ENCODE results near the gene CCDC12.

Gene CCDC12

DNA sequence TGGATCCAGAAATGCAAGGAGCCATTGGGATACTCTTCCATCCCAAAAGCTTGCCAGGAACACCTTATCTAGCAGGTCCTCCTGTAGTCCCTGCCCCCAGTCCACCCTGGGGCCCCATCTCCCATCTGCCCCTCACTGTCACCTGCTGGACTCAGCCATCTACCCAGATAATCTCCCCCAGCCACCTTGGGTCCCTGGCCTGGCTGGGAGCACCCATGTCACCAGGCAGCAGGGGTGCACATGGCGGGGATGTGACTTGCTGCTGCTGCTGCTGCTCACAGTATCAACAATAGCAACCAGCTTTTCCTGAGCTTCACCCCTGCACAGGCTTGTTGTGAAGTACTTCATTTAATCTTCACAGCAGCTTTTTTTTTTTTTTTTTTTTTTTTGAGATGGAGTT lies 86.4 kb downstream of the CCDC12 start:
- DNase-seq (ENCODE audit: low spot score): no peak

DNA sequence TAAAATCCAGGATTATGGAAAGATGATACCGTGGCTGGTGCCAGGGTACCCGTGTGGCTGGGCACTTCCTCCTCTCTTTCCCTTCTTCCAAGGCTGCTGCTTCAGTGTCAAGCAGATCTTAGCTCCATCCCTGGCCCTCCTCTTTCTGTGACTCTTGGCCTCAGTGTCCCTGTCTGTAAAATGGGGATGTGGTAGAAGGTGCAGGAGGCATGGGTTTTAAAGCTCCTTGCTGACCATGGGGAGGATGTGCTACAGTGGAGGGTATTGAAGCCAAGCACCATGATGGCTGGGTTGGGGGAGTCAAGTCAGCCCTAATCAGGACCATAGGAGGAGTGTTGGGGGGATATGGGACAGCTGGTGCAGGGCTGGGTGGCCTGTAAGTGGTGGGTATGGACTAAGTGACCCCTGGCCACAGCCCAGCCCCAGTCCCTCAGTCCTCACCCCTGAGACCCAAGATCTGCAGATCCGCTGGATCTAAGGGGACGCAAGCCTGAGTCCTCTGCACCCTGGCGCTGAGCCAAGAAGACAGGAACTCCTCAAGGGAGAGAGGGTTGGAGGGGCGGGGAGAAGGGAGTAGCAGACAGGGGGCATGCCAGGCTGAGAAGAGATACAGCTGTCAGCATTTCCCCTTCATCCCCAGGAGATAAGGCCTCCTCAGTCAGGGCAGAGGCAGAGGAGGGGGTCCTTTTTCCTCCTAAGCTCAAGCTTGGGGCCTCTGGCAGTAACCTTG lies 87.0 kb downstream of the CCDC12 start:
- no peak for DNase-seq (ENCODE audit: low spot score)

DNA sequence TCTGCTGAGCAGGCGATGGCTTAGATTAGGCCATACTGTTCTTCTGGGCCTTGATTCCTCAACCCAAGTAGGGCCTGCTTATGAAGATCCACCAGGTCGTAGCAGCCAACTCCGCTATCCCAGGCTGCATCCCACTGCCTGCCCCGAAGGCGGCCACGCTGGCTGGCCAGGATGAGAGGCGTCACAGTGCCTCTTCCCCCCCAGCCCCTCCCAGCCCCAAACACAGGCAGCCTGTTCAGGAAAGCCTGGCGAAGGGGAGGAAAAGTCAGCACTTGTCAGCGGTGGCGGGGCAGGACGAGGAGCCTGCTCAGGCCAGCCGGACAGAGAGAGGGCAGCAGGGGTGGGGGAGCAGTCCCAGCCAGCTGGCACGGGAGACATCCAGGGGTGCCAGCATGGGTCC lies 87.8 kb downstream of the CCDC12 start:
- DNase-seq (ENCODE audit: low spot score): no peak

DNA sequence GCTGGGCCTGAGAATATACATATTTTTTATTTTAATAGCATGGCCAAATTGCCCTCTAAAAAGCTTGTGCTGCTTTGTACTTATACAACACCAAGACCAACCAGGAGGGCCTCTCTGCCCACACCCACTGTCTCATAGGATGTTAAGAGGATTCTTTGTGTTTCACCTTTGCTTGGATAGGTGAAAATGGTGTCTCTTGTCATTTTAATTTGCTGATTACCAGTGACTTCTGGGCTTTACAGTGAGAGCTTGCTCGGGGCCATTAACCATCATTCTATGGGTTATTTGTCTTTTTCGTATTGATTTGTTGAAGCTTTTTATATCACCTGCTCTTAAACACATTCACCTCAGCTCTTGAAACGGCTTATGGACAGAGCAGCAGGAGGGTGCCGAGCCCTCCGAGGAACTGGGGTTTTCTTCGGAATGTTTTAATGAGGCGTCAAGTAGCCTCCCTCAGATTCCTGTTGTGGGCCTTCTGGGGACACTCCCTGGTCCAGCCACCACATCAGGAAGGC lies 88.5 kb downstream of the CCDC12 start:
- no peak for DNase-seq (ENCODE audit: low spot score)

DNA sequence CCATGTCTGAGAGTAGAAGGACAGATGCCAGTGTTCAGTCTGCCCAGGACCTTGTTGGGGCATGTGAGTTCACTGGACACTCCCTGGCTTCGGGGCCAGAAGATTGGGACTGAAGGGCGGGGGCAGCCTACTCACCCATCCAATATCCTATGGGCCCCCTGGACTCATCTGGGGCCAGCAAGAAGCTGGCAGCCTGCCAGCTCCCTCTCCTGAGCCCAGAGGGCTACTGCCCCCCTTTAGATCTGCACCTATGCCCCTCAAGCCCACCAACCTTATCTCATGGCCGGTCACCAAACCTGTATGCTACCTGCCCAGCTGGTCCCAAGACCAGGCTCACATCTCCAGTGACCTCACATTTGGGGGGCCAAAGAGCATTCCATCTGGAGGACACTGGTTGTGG lies 90.9 kb downstream of the CCDC12 start:
- DNase-seq (ENCODE audit: low spot score): no peak

DNA sequence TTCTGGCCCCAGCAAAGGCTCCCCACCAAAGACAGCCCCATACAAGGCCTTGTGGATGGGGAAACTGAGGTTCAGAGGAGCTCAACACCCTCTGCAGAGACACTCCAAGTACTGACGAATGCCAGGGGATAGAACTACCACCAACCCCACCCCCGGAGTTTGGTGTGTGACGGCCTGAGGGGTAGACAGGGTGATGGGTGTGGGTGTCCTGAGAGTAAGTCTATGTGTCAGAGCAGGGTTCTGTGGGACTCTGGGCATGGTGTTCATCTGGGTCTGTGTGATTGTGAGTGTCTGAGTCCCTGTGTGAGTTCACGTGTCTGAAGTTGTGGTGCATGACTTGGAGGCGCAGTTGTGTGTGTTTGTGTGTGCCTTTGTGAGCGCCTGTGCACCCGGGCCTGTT lies 91.6 kb downstream of the CCDC12 start:
- no peak for DNase-seq (ENCODE audit: low spot score)

DNA sequence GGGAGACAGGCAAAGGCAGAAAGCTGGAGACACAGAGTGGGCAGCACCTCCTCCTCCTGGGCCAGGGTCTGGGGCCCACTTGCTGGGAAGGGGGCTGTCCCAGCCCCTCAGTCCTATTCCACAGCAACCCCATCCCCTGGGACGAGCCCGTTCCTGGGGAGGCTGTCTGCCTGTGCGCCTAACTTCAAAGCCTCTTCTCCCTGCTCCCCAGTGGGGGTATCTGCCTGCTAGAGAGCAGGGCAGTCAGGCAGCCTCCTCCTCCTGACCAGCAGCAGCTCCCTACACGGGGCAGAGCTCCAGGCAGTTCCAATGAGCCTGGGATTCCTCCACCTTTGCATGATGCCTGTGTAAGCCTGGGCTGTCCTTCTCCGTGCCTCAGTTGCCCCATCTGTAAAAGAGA lies 92.1 kb downstream of the CCDC12 start:
- no peak for DNase-seq (ENCODE audit: low spot score)

DNA sequence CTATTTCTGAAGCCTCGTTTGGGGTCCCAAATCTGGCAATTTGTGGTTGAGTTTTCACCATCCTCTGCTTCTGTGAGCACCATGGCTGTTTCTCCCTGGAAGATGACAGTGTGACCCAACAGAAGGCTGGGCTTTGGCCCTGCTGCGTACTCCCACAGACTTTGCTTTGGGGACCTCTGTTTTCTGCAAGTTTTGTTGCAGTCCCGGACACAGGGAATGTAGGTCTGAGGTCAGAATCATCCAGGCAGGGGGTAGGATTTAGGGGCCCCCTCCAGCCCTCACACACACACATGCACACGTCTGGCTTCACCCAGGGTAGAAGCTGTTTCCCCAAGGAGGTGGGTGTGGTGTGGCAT lies 92.7 kb downstream of the CCDC12 start:
- no peak for DNase-seq (ENCODE audit: low spot score)

DNA sequence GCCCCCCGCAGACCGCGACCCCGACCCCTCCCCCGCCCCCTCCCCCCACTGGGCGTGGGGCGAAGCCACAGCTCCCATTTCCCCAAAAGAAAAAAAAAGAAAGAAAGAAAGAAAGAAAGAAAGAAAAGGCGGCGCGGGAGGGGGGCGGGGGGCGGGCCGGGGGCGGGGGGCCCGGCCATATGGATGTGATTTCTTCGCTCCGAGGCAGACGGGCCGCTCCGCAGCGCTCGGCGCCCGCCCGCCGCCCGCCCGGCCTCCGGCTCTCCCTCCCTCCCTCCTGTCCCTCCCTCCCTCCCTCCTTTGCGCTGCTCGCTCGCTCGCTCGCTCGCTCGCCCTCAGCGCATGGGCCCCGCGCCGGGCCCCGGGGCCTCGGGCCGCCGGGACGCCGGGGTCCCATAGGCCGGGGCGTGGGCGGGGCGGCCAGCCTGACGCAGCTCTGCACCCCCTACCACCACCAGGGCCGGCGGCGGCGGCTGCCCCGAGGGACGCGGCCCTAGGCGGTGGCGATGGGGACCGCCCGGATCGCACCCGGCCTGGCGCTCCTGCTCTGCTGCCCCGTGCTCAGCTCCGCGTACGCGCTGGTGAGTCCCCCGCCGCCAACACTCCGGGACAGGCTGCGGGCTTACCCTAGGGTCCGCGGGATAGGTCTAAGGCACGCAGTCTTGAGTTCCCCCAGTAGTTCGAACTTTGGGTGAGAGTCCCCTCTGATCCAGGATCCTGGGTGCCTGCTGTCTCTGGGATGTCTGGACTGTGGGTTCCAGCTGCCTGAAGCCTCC lies 93.3 kb downstream of the CCDC12 start:
- no peak for DNase-seq (ENCODE audit: low spot score)

DNA sequence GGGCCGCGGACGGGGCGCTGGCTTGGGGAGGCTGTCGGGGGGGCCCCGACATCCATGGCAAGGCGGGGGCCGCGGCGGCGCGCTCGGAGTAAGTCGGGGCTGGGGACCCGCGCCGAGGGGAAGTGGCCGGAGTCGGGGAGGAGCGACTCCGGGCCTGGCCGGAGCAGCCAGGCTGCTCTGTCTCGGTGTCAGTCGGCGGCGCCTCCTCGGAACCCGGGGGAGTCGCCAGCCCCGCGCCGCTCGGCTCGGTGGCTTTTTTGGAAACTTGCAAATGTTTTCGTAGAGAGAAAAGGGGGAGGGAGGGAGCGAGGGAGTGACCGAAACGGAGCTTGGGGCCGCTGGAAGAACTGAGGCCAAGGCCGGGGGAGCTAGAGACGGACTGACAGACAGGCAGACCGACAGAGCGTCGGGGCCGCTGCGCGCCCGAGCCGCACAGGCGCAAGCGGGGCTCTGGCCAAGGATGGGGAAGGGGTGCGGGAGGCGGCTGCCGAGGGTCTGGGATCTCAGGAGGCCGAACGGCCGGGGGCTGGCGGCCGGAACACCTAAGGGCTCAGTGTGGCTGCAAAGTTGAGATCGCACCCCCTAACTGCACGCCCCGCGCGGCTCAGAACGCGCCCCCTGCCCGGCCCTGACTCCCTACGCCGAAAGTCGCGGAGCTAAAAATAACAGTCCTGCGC lies 94.0 kb downstream of the CCDC12 start:
- DNase-seq (ENCODE audit: low spot score): no peak

DNA sequence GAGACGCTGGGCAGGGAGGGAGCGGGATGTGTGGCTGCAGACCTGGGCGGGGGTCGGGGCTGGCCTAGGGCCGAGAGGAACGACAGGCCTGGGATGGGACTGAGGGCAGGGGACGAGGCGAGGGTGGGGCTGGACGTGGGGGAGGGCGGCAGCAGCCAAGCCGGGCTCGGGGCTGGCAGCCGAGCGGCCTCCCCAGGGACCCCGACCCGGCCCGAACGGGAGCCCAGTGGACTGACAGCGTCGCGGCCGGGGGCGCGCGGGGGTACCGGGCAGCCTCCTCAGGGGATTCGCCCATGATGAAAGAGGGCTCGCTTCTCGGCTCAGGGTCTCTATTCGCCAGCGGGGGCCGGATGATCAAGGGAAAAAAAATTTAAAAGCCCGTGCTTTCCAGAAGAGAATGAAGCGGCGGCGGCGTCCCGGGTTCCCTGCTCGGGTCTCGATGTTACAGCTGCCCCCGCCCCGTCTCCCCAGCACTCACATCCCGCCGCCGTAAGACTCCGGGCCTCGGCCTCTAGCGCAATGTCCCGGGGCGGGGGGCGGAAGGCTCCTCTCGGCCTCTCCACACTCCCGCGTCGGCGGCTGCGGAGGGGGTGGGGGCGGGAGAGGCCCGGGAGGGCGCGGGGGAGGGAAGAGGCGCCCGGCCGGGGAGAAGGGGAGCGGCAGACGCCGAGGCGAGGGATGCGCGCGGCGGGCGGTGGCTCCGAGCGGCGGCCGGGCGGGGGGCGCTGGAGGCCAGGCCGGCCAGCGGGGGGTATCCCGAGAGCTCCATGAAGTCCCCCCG lies 94.8 kb downstream of the CCDC12 start:
- no peak for DNase-seq (ENCODE audit: low spot score)

DNA sequence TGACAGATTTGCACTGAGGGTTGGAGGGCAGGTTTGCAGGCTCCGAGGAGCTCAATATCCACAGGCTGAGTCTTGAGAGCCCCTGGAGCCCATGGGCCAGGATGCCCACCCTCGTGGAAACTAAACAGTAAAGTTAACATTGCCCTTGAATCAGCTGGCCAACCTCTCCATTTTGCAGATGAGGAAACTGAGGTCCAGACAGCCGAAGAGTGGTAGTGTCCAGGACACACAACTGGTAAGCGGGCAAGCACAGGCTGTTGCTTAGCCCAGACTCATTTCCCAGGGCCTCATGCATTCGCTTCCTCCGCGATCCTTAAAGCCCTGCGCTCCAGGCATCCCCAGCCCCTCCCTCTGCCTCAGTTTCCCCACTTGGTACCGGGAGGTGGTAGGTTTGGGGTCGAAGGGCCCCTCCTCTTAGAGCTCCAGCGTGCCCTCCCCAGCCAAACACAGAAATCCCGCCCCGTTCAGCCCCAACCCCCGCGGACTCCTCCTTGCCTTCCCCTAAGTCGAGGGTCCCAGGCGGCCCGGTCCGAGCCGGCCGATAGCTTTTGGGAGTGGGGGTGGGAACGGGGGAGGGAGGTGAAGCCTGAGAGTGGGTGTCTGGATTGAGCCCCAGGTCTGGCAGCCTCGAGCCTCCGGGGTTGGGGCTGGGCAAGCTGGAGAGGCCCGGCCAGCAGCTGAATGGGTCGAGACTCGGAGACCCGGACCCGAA lies 95.5 kb downstream of the CCDC12 start:
- no peak for DNase-seq (ENCODE audit: low spot score)

DNA sequence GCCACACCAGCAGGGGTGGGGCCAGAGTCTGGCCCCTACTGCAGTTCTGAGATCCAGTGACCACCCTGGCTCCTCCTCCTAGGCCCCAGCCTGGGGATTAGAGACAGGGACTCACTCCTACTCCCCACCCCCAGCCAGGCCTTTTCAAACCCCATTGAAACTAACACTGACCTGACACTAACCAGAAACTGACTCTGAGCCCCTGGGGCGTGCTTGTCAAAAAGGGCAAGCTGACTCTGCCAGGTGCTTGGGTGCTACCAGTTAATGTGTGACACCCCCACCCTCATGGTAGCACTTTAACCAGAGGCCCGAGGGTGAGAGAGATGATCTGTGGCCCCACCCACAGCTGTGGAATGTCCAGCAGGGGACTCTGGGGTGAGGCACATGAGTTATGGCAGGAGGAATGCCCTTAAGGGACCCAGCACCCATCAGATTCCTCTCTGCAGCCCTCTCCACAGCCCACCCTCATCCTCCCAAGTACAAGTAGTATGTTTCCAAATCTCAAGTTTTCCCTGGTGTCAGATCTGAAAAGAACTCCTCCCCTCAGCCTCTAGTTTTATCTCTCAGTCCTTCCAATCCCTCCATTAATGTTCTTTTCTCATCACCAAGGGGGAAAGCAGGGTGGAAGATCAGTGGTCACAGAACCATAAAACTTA lies 97.6 kb downstream of the CCDC12 start:
- no peak for DNase-seq (ENCODE audit: low spot score)

DNA sequence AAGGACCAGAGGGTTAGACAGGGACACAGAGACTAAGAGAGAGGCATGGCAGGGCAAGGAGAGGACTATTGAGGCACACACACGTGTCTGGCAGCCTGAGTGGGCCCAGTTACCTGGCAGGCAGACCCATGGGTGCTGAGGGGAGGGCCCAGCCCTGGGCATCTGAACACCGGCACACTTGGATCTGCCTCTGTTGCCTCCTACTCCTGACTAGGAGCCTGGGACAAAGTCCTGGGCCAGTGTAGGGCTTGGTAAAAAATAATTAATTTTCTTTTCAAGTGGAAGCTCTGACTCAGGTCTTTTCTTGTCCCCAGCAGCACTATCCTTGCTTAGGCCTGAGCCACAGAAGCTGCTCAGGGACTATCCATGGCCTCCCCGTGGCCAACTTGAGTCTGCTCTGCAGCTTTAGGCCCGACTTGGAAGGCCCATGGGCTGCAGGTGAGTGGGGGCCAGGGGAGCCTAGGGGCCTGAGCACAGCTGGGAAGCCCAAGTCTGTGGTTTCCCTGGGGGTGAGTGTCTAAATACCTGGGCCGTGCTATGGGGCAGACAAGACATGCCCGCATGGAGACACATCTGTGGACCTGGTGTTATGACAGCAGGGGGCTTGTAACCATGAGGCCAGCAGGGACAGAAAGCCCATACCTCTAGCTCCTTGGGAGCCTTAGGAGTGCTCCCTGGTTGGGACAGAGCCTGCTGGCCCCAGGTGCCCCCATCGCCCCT lies 99.0 kb downstream of the CCDC12 start, which contains the start of gene PTH1R:
PTH1R (plus strand) TSS at position 316 of the 720 bp plus-strand sequence. CDS start 5,839 bp downstream, outside the sequence.
- no peak for DNase-seq (ENCODE audit: low spot score)

DNA sequence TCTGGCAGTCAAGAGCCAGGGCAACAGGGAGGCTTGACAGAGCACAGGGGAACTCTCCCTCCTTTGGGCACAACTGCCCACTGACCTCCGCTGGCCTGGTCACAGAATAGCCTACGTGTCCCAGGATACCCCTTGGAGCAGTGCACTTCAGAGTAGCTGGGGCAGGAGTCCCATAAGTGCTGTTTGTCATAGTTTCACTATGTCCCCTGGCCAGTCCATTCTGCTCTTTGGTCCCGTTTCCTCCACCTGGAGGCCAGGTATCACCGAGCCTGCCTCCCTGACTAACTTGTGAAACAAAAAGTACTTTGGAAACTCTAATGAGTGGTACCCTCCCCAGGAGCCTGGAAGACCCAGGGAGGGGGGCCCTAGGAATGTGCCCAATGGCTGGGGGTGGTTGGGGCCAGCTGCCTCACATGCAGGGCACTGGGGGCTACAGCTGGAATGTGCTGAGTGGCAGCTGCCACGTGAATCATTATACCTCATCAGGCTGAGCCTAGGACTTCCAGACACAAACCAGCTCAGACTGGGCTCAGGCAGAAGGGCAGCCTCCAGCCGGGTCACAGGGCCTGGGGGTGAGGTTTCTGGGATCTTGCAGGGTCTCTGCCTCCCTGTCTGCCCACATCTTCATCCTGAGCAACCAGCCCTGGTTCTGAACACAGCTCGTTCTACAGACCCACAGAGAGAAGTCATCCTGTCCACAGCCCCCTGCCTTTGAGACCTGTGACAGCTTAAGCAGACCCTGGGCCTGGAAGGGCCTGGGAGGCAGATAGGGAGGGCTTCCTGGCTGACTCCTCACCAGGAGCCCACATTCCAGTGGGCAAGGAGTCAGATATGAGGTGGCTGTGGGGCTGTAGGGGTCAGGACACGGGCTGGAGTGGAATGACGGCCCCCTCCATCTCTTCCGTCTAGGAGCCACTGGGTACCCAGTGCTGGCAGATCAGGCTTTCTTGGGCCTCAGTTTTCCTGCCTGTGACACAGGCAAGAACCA lies 99.9 kb downstream of the CCDC12 start:
- DNase-seq (ENCODE audit: low spot score): no peak

DNA sequence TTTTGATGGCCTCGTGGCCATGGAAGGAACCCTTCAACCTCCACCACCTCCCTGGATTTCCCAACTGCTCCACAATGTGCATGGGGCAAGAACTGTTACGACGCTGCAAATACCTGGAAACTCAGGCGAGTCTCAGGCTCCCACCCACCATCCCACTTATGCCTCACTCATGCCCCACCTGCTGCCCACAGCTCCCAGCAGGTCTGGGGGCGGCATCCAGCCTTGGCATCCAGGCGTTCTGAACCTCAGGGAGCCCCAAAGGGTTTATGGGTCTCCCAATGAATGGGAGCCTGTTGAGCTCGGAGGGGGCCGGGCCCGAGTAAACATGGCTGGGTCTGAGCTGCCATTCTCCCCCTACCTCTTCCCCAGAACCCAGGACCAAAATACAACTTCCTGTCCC lies 101.0 kb downstream of the CCDC12 start:
- no peak for DNase-seq (ENCODE audit: low spot score)

DNA sequence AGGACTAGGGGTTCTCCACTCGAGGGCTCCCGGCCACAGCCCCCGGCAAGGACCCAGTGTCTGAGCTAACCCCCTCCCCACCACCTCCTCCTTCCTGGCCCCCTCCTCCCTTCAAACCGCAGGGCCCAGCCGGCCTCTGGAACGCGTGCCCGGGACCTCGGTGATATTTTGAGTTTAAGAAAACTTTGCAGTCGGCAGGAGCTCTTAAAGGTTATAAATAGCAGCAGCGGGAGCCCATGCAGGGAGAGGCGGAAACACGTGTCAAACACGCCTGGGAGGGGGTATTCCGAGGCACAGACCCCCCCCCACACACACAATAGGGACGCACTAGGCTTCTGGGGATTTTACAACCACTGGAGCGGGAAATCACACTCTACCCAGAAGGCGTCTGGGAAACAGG lies 102.1 kb downstream of the CCDC12 start:
- no peak for DNase-seq (ENCODE audit: low spot score)

DNA sequence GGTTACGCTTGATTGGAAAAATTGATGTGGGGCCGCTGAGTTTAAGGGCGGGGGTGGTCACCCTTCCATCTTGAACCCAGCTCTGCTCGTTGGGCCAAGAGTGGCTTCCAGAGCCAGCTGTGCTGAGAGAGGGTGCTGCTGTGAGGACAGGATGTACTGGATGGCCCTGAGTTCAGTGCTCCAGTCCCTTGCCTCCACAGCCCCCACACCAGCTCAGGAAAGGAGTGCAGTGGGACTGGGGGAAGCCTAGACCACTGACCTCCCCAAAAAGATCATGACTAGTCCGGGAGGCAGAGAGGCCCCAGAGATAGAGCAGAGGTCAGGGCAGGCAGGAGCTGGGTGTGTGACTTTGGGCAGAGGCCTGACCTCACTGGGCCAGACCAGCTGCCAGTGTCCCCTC lies 103.0 kb downstream of the CCDC12 start:
- DNase-seq (ENCODE audit: low spot score): no peak

Measured in hematopoietic multipotent progenitor cell treated with erythropoietin and hydrocortisone succinate and interleukin-3 and kit ligand, for 17 days (in vitro differentiated cells).